Fibroblast of lung (primary cell): ENCODE results near the gene CAVIN1.
"Not testable (repeated sequence)": the region's sequence is repeated elsewhere in the genome, so short reads cannot be mapped to it uniquely, and the experiment has no call there.

Source experiments
- EZH2 ChIP-seq: IDR thresholded peaks from 2 replicates; pipeline ENCODE4 v1.5.1; 2012; ENCODE audit warnings: low read length, control low read depth, mild to moderate bottlenecking; ENCODE audit errors: missing control alignments
- TF ChIP-seq, protein P1 (sequence below), 2 donors: IDR thresholded peaks in 1 of 2; conservative IDR thresholded peaks in 1 of 2; 1 replicate in 1 of 2; 2 replicates in 1 of 2; pipeline ENCODE4 v1.5.1; 2011 to 2012; ENCODE audit warnings: low read length in 2 of 2, control low read depth in 1 of 2, inconsistent platforms in 1 of 2, low read depth in 1 of 2, mild to moderate bottlenecking in 1 of 2

DNA sequence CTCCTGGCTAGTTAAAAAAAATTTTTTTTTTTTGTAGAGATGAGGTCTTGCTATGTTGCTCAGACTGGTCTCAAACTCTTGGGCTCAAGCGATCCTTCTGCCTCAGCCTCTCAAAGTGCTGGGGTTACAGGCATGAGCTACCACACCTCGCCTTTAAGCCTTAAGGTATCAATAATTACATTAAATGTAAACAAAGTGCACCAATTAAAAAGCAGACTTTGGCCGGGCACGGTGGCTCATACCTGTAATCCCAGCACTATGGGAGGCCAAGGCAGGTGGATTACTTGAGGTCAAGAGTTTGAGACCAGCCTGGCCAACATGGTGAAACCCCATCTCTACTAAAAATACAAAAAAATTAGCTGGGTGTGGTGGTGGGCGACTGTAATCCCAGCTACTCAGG is 28.2 kb upstream of the CAVIN1 start:
- TF ChIP-seq, protein P1, sequence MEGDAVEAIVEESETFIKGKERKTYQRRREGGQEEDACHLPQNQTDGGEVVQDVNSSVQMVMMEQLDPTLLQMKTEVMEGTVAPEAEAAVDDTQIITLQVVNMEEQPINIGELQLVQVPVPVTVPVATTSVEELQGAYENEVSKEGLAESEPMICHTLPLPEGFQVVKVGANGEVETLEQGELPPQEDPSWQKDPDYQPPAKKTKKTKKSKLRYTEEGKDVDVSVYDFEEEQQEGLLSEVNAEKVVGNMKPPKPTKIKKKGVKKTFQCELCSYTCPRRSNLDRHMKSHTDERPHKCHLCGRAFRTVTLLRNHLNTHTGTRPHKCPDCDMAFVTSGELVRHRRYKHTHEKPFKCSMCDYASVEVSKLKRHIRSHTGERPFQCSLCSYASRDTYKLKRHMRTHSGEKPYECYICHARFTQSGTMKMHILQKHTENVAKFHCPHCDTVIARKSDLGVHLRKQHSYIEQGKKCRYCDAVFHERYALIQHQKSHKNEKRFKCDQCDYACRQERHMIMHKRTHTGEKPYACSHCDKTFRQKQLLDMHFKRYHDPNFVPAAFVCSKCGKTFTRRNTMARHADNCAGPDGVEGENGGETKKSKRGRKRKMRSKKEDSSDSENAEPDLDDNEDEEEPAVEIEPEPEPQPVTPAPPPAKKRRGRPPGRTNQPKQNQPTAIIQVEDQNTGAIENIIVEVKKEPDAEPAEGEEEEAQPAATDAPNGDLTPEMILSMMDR (conservative IDR thresholded peaks at IDR 0.05 in 1 of 2, IDR thresholded peaks at IDR 0.05 in 1 of 2; ENCODE audit: low read depth in 1 of 2, low read length in 2 of 2) = not testable (repeated sequence)
- TF ChIP-seq EZH2 = not testable (repeated sequence)
